ENCODE measurements around the gene SETD1B.
"Not testable (repeated sequence)": the region's sequence is repeated elsewhere in the genome, so short reads cannot be mapped to it uniquely, and the experiment has no call there.

Gene SETD1B

GRCh38 chr12:121861636-121862254 is 57.9 kb downstream of the SETD1B start:
- no peak for DNase-seq (ENCODE audit: low read depth)
- no peak for TF ChIP-seq CTCF (IDR thresholded peaks at IDR 0.05; ENCODE audit: insufficient read depth, low read depth, low read length, missing control alignments)
- no peak overlapping the region for H3K4me3 ChIP-seq (ENCODE audit: low read depth, low read length)

GRCh38 chr12:121866331-121866730 is 62.5 kb downstream of the SETD1B start:
- H3K4me3 ChIP-seq (ENCODE audit: low read depth, low read length) = no peak overlapping the region
- no peak for DNase-seq (ENCODE audit: low read depth)
- TF ChIP-seq CTCF (IDR thresholded peaks at IDR 0.05; ENCODE audit: insufficient read depth, low read depth, low read length, missing control alignments) = no peak

GRCh38 chr12:121869229-121869628 is 65.4 kb downstream of the SETD1B start:
- not testable (repeated sequence) for H3K4me3 ChIP-seq (ENCODE audit: low read depth, low read length); DNase-seq (ENCODE audit: low read depth)

- no peak for TF ChIP-seq CTCF (IDR thresholded peaks at IDR 0.05; ENCODE audit: insufficient read depth, low read depth, low read length, missing control alignments)
- H3K4me3 ChIP-seq (ENCODE audit: low read depth, low read length) = no peak overlapping the region
- DNase-seq (ENCODE audit: low read depth) = no peak
Measured at GRCh38 chr12:121871467-121871866, 67.7 kb downstream of the SETD1B start.

- DNase-seq (ENCODE audit: low read depth) = no peak
- TF ChIP-seq CTCF (IDR thresholded peaks at IDR 0.05; ENCODE audit: insufficient read depth, low read depth, low read length, missing control alignments) = no peak
- no peak overlapping the region for H3K4me3 ChIP-seq (ENCODE audit: low read depth, low read length)
Measured at GRCh38 chr12:121872546-121873215, 68.9 kb downstream of the SETD1B start.

- DNase-seq (ENCODE audit: low read depth) = no peak
- TF ChIP-seq CTCF (IDR thresholded peaks at IDR 0.05; ENCODE audit: insufficient read depth, low read depth, low read length, missing control alignments) = no peak
Measured at GRCh38 chr12:121873216-121873569, 69.4 kb downstream of the SETD1B start.

GRCh38 chr12:121874071-121874470 is 70.3 kb downstream of the SETD1B start:
- no peak overlapping the region for H3K4me3 ChIP-seq (ENCODE audit: low read depth, low read length)
- no peak for TF ChIP-seq CTCF (IDR thresholded peaks at IDR 0.05; ENCODE audit: insufficient read depth, low read depth, low read length, missing control alignments)
- no peak for DNase-seq (ENCODE audit: low read depth)

More at GRCh38 chr12:121873216-121873569, 69.4 kb downstream of the SETD1B start:
- no peak overlapping the region for H3K4me3 ChIP-seq (ENCODE audit: low read depth, low read length)
